ENCODE measurements around the gene PGAP2. TPM values are rescaled to one million over a fixed set of nuclear protein-coding genes. Genes with fewer than 3 reads are reported as not detected.

The PGAP2 gene
- total RNA-seq, 1 experiment from 2014 or later, result 30.5 TPM

Other genes with a start within 250 kb of the PGAP2 start
- gene ART5, start 166.6 kb upstream of the PGAP2 start, total RNA-seq (2021; ENCODE audit: unreplicated experiment), result 5.6 TPM
- gene ART1, start 163.4 kb upstream of the PGAP2 start, total RNA-seq (2021; ENCODE audit: unreplicated experiment), result not detected
- gene CHRNA10, start 137.2 kb upstream of the PGAP2 start, total RNA-seq (2021; ENCODE audit: unreplicated experiment), result 3.0 TPM
- gene NUP98, start 11.0 kb upstream of the PGAP2 start, total RNA-seq (2021; ENCODE audit: unreplicated experiment), result 98.4 TPM
- gene RHOG, start 32.4 kb downstream of the PGAP2 start, total RNA-seq (2021; ENCODE audit: unreplicated experiment), result 49.1 TPM
- 22.3 TPM for gene STIM1, start 47.1 kb downstream of the PGAP2 start, total RNA-seq (2021; ENCODE audit: unreplicated experiment)

Measured in HCT116 (cell line).